HG02642 (cell line): ENCODE results near the gene ILRUN.
A peak's percentile ranks its signal among the peaks of the same experiment; 100 is the strongest.
"Not testable (repeated sequence)": the region's sequence is repeated elsewhere in the genome, so short reads cannot be mapped to it uniquely, and the experiment has no call there.

Source experiments
- ATAC-seq: cut with Tn5 transposase; IDR thresholded peaks from one replicate; pipeline ENCODE4 v1.9.1; 2021; ENCODE audit warnings: mild to moderate bottlenecking; ENCODE audit not compliant: unreplicated experiment, poor library complexity

ILRUN gene

GRCh38 chr6:34697904-34698559 is 1.5 kb upstream of the ILRUN start:
- no peak for ATAC-seq

GRCh38 chr6:34697544-34697836 is 923 bp upstream of the ILRUN start:
- ATAC-seq = no peak

GRCh38 chr6:34696189-34696738 is 303 bp downstream of the ILRUN start:
- peak; percentile 25 for ATAC-seq

GRCh38 chr6:34695729-34696188 is 808 bp downstream of the ILRUN start:
- no peak for ATAC-seq

- no peak for ATAC-seq
Observed at GRCh38 chr6:34692280-34692679, 4.3 kb downstream of the ILRUN start.

GRCh38 chr6:34689742-34690141 is 6.8 kb downstream of the ILRUN start:
- no peak for ATAC-seq

- ATAC-seq = no peak
Observed at GRCh38 chr6:34688956-34689355, 7.6 kb downstream of the ILRUN start.

- no peak for ATAC-seq
Observed at GRCh38 chr6:34684919-34685318, 11.6 kb downstream of the ILRUN start.

GRCh38 chr6:34684364-34684763 is 12.2 kb downstream of the ILRUN start:
- ATAC-seq = no peak

GRCh38 chr6:34680802-34681515 is 15.6 kb downstream of the ILRUN start:
- peak; percentile 39 for ATAC-seq

- ATAC-seq = not testable (repeated sequence)
Observed at GRCh38 chr6:34680313-34680712, 16.3 kb downstream of the ILRUN start.

GRCh38 chr6:34679552-34680253 is 16.9 kb downstream of the ILRUN start:
- ATAC-seq = no peak

- ATAC-seq = no peak
Observed at GRCh38 chr6:34676140-34676539, 20.4 kb downstream of the ILRUN start.

GRCh38 chr6:34674930-34675329 is 21.6 kb downstream of the ILRUN start:
- not testable (repeated sequence) for ATAC-seq

GRCh38 chr6:34674268-34674639 is 22.3 kb downstream of the ILRUN start:
- ATAC-seq = no peak

- no peak for ATAC-seq
Observed at GRCh38 chr6:34673064-34673463, 23.5 kb downstream of the ILRUN start.

- no peak for ATAC-seq
Observed at GRCh38 chr6:34672657-34673043, 23.9 kb downstream of the ILRUN start.

GRCh38 chr6:34671801-34672656 is 24.5 kb downstream of the ILRUN start:
- peak; percentile 81 for ATAC-seq

GRCh38 chr6:34671367-34671766 is 25.2 kb downstream of the ILRUN start:
- no peak for ATAC-seq

- ATAC-seq = not testable (repeated sequence)
Observed at GRCh38 chr6:34668799-34669198, 27.8 kb downstream of the ILRUN start.
